Ureter (tissue), 1 donor: ENCODE data around the gene RAB27B. TPM values are rescaled to one million over a fixed set of nuclear protein-coding genes. Genes with fewer than 3 reads are reported as not detected.

Experiments used
- DNase-seq: peaks from one replicate; pipeline ENCODE4 v3.0.0-alpha.2; 2020; ENCODE audit warnings: low spot score
- total RNA-seq: library from RNA; stranded (reverse); gene quantifications from one replicate; pipeline ENCODE4 v1.2.4, GENCODE V29; 2023
- donor health status: DM: yes; HTN: yes; CAD: no.

Gene RAB27B
- total RNA-seq, 1 donor from 2014 or later = 42.1 TPM

GRCh38 chr18:54867131-54867530 is 38.9 kb downstream of the RAB27B start:
- no peak for DNase-seq

DNA sequence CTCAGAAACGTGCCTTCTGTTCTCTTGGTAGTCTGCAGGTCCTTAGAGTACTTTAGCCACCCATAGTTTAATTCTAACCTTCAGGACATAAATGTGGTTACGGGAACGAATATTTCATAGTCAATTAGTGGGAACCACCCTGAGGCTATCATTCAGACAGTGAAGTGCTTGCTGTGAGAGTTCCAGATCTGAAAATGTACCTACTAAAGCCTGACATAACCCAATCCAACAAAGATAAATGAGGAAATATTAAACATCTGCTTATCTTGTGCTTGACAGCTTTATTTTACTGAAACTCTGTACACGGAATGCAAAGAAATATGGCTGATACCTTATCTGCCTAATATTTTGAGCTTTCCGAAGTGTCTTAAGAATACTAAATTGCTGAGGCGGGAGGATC is 43.0 kb downstream of the RAB27B start:
- DNase-seq = no peak

DNA sequence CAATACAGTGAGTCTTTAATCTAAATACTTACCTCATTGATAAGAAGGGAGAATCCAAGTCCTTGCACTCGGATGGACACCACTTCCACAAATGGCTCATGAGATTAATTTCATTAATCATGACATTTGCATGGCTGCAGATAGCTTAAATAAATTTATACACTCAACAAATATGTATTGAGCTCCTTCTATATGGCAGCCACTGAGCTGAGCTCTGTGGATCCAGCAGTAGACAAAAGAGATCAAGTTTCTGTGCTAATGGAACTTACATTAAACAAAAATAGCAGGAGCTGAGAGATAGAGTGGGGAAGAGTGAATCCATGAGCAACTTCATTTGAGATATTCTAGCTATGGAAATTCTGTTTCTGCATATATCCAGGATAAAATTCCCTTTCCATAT is 44.4 kb downstream of the RAB27B start:
- DNase-seq = no peak

- no peak for DNase-seq
These were observed 45.6 kb downstream of the RAB27B start for GRCh38 chr18:54873884-54874255.

DNA sequence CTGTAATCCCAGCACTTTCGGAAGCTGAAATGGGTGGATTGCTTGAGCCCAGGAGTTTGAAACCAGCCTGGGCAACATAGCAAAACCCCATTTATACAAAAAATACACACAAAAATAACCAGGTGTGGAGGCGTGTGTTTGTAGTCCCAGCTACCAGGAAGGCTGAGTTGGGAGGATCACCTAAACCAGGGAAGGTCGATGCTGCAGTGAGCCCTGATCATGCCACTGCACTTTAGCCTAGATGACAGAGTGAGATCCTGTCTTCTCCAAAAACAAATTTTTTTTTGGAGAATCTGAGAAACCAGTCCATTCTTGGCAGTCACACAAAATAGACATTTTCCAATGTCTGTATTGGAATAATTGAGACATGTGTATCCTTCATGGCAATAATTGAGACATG is 46.8 kb downstream of the RAB27B start:
- no peak for DNase-seq

- DNase-seq = no peak
These were observed 48.8 kb downstream of the RAB27B start for GRCh38 chr18:54877076-54877475.

- DNase-seq = no peak
These were observed 49.9 kb downstream of the RAB27B start for GRCh38 chr18:54878159-54878622.

DNA sequence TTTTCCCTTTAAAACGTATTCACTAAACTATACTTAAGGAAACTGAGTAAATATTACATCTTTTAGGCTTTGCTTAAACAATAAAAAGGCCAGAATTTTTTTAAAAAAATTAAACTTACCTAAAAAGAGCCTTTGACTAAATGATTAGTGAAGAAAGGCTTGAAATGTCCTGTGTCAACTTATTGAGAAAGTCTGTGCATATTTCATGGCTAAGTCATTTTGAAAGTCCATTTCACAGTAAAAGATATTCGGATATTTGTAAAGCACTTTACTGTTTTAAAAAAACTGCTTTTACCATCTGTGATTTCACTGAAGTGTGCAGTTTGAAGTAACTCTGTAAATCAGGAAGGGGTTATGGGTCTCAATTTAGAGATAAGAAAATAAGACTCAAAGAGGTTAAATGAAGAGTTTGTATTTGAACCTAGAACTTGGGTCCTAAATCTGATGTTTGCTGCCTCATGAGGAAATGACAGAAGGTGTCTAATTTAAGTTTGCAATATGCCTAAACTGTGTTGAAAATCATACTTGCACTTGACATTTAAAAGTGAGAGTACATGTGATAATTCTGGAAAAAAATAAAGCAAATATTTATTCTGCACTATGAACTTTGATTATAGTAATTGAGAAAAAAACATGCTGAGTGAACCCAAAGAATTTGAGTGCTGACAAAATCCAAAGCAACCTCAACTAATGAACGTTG is 50.5 kb downstream of the RAB27B start:
- DNase-seq = no peak

- DNase-seq = no peak
These were observed 51.4 kb downstream of the RAB27B start for GRCh38 chr18:54879691-54880090.

- DNase-seq = no peak
These were observed 52.3 kb downstream of the RAB27B start for GRCh38 chr18:54880395-54881105.

DNA sequence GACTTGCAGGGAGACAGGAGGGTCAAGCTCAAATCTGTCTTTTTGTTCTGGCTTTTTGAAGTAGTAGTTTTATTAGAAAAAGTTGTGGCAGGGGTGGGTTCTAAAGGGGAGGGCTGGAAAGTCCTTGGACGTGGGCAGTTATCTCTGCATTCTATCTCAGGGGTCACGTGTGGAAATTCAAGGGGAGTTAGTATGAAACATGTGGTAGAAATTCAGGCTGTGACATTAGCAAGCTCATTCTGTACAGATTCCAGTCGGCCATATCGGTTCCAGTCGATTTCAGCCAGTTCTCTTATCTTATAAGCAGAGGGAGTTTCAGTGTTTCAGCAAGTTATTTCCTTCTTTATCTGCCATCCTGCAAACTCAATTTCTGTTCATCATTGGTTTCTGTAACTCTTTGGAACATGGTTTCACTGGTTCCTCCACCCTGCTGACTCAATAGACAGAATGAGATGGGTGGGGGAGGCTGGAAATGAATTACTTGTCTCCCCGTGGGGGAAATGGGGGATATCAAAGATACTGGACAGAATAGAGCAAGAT is 53.0 kb downstream of the RAB27B start:
- DNase-seq = no peak

DNA sequence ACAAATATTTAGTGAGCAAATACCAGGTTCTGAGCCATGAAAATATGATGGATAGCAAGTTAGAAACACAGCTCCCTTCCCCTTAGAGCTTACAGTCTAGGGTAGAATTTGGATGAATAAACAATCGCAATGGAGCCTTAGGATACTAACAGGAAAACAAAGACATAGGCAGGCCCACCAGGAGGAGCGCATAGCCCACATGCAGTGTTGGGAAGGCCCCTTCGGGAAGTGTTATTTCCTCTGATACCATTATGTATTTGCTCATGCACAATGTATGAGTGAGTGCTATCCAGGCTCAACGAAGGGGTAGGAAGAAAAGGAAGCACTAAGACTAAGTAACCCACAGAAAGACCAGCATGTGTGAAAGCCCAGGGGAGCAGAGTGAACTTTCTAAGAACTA is 54.0 kb downstream of the RAB27B start:
- no peak for DNase-seq

GRCh38 chr18:54883816-54884604 is 55.7 kb downstream of the RAB27B start:
- DNase-seq = no peak

GRCh38 chr18:54888378-54888777 is 60.1 kb downstream of the RAB27B start:
- no peak for DNase-seq

DNA sequence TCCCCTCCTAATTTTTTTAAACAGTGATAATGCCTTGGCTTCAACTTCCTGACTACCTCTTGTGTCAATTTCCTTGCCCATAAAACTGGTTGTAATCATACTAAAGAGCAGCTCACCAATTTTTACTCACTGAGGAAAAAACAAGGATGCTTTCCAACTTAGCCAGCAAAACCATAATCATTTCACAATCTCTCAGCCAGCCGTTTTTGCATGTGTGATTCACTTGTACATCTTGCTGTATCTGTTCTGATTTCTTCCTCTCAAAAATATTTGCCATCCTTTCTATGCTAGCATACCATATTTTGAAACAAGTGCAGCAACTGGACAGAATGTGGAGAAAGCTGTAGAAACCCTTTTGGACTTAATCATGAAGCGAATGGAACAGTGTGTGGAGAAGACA is 60.7 kb downstream of the RAB27B start:
- DNase-seq = no peak

GRCh38 chr18:54899500-54899899 is 71.2 kb downstream of the RAB27B start:
- no peak for DNase-seq

DNA sequence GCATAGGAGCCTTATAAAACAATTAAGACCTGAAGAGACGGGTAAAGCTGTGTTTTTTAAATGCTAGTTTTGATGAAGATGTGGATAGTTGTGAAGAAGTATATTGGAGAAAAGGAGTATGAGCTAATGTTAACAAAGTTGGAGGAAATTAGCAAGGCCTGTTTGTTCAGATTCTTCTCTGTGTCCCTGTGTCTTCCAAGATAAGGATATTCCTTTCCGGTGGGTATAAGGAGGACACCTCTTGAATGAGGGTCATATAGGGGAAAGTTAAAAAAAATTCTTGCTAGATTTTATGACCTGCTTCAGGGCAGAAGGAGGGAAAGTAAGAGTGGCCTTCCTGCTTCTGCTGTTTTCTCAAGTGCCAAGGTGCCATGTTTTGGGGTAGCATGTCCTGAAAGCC is 72.0 kb downstream of the RAB27B start:
- DNase-seq = no peak

DNA sequence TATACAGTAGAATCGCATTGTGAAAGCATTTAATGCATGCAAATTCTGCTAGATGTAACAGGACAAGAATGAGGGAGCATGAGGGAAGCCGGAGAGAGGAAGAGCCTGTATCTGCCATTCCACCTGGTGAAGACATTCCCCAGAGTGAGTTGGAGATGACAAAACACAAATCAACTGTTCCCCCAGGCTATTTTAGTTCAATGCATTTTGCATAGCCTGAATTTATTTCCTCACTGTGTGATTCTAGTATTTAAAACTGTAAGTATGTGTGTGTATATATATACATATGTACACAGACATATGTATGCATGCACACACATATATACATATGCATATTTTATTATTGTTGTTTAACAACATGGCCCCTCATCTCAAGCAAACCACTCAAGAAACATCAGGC is 76.3 kb downstream of the RAB27B start:
- no peak for DNase-seq

DNA sequence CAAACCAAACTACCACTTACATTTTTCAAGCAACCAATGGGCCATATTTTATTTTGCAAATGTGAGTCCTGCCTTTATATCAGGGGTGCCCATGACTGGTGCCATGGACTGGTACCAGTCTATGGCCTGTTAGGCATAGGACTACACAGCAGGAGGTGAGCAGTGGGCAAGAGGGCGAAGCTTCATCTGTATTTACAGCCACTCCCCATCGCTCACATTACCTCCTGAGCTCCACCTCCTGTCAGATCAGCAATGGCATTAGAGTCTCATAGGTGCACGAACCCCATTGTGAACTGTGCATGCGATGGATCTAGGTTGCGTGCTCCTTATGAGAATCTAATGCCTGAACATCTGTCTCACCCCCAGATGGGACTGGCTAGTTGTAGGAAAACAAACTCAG is 77.4 kb downstream of the RAB27B start:
- DNase-seq = no peak

GRCh38 chr18:54906331-54907185 is 78.3 kb downstream of the RAB27B start:
- DNase-seq = no peak

DNA sequence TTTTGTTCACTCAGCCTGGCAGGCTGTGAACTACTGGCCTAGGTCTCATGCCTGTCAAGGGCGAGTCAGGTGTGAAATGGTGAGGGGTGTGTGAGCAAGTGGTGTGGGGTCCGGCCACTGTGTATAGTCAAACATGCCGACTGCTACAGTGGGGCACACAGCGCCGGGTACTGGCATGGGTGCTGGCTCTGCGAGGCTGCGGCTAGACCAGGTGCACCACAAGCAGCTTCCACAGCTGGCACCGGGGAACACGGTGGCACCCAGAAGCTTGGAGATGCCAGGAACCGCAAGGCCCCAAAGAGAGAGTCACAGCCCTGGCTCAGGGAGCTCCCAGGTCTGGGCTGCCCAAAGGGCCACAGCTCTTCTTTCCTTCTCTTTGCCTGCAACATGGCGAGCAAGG is 81.3 kb downstream of the RAB27B start:
- DNase-seq = no peak
